GM19099 (cell line): Measurements from ENCODE around the gene APOC1.
"Not testable (repeated sequence)": the region's sequence is repeated elsewhere in the genome, so short reads cannot be mapped to it uniquely, and the experiment has no call there.

Source experiments
- POLR2A ChIP-seq: IDR thresholded peaks from 3 replicates; pipeline ENCODE4 v1.6.1; 2011; ENCODE audit warnings: low read depth; ENCODE audit not compliant: insufficient read length; ENCODE audit errors: extremely low read depth

APOC1 gene

DNA sequence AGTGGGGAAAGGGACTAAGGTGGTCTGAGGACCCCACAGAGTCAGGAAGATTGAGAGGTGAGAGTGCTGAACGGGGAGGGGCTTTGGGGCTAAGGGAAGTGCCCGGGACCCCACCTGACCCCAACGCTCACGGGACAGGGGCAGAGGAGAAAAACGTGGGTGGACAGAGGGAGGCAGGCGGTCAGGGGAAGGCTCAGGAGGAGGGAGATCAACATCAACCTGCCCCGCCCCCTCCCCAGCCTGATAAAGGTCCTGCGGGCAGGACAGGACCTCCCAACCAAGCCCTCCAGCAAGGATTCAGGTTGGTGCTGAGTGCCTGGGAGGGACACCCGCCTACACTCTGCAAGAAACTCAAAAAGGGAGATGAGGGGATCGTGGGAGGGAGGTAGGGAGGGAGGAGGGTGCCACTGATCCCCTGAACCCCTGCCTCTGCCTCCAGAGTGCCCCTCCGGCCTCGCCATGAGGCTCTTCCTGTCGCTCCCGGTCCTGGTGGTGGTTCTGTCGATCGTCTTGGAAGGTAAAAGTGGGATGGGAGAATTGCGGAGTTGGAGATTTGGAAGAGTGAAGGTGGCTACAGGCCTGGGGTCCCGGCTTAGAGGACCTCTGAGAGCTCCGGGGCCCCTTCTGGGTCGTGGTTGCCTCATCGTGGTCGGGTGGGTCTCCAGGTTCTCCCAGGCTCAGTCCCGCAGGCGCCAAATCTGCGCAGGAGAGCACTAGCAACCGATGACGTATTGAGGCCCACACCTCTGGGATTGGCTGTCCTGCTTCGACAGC lies at the start of gene APOC1:
Gene APOC1, plus strand, starts transcription at position 176 of the 774 bp plus-strand sequence. Its CDS starts 284 bp downstream, at position 460.
- TF ChIP-seq POLR2A: not testable (repeated sequence)

DNA sequence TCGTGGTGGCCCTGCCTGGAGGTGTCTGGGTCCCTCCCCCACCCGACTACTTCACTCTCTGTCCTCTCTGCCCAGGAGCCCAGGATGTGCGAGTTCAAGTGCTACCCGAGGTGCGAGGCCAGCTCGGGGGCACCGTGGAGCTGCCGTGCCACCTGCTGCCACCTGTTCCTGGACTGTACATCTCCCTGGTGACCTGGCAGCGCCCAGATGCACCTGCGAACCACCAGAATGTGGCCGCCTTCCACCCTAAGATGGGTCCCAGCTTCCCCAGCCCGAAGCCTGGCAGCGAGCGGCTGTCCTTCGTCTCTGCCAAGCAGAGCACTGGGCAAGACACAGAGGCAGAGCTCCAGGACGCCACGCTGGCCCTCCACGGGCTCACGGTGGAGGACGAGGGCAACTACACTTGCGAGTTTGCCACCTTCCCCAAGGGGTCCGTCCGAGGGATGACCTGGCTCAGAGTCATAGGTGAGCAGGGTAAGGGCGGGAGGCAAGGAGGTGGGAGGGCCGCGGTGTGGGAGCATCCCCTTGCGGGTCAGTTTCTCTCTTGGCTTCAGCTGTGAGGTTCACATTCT lies 49.1 kb upstream of the APOC1 start:
- TF ChIP-seq POLR2A: no peak

GRCh38 chr19:44866664-44867063 lies 47.7 kb upstream of the APOC1 start:
- no peak for TF ChIP-seq POLR2A

DNA sequence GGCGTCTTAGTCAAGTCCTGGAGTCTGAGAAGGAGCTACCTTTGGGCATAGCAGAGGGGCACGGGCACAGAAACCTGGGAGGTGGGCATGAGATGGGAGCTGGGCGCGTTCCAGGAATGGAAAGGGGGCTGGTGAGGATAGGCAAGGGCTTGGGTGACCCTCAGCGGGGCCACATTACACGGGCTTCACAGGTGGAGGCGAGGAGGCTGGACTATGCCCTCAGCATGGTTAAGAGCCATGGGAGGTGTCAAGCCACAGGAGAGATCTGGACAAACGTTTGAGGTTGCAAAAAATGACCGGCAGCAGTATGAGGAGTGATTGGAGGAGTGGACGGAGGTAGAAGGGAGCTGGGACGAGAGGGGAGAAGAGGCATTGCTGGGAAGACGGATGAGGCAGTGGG lies 46.8 kb upstream of the APOC1 start:
- TF ChIP-seq POLR2A: no peak

DNA sequence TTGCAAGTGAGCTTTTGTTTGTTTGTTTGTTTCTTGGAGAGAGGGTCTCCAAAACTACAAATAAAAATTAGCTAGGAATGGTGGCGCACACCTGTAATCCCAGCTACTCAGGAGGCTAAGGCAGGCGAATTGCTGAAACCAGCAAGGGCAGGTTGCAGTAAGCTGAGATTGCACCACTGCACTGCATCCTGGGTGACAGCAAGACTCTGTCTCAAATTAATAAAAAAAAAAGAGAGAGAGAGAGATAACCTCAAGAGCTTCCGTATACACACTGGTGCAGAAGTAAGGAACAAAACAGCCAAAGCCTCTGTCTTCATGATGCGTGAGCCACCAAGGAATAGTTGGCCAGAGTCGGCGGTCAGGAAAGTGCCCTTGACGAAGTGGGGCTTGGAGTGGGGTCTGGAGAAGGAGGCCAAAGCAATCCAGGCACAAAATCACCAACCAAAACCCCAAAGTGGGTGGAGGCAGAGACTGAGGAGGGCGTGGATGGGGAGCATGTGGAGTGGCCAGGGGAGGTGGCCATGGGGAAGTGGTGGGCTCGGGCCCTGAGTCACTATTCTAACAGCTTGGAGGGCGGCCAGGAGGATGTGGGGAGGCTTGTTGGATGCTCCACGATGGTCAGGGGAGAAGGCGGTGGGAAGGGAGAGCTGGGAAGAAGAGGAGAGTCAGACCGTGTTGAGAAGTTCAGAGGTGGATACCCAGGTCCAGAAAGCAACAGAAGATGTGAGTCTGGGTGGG lies 44.5 kb upstream of the APOC1 start:
- TF ChIP-seq POLR2A: no peak

- TF ChIP-seq POLR2A: no peak
Measured at GRCh38 chr19:44871809-44872208, 42.6 kb upstream of the APOC1 start.

DNA sequence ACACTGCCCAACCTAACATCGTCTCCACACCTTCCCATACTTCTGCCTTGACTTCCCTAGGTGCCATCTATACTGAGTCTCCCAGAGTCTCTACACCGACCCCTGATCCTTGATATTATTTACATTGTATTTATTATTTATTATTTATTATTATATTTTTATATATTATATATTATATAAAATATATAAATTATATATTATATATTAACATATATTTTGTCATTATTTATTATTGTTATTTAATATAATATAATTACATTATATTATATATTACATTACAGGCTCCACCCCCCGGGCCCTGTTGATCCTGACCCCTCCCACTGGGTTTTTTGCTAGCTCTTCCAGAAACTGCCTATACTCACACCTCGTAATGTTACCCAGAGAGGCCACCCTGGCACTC lies 41.7 kb upstream of the APOC1 start:
- no peak for TF ChIP-seq POLR2A

DNA sequence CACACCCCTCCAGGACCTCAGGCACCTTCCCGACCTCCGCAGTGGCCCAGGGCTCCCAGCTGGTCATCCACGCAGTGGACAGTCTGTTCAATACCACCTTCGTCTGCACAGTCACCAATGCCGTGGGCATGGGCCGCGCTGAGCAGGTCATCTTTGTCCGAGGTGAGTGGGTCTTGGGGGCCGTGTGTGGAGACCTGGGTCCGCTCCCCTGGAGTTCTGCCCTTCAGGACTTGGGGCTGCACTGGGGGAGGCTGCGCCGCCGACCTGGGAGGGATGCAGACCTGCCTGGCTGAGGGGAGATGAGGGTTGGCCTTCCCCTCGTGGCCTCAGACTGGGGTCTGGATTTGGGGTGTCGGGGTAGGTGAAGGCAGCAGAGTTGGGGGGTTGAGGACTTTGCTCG lies 40.1 kb upstream of the APOC1 start:
- TF ChIP-seq POLR2A: no peak

DNA sequence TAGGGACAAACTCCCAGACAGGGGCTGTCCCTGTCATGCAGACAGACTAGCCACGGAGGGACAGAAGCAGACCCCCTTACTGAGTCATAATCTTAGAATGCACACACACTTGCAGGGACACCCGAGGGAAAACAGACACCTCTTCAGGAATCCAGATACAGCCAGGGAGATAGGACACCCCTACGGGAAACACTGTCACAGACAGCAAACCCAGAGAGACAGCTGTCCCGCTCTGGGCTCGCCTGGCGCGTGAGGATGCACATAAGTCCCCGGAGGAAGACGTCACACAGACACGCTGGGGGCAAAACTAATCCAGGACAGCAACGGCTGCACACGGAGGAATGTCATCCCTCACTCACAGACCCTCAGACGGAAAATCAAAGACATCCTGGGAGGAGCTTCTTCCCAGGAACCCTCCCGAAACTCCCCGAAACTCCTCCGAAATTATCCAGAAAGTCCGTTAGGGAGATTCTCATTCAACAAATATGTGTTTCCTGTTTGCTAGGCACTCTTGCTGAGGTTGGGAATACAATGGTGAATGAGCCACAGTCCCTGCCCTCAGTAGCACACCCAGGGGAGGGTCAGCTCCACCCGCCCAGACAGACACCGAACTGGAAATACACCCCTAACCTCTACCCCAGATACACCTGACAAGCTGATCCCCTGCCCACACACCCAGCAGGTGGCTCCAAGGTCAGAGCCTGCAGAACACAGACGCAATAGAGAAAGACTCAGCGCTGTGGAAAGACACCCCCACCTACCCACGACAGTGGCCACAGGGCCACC lies 38.5 kb upstream of the APOC1 start:
- no peak for TF ChIP-seq POLR2A

DNA sequence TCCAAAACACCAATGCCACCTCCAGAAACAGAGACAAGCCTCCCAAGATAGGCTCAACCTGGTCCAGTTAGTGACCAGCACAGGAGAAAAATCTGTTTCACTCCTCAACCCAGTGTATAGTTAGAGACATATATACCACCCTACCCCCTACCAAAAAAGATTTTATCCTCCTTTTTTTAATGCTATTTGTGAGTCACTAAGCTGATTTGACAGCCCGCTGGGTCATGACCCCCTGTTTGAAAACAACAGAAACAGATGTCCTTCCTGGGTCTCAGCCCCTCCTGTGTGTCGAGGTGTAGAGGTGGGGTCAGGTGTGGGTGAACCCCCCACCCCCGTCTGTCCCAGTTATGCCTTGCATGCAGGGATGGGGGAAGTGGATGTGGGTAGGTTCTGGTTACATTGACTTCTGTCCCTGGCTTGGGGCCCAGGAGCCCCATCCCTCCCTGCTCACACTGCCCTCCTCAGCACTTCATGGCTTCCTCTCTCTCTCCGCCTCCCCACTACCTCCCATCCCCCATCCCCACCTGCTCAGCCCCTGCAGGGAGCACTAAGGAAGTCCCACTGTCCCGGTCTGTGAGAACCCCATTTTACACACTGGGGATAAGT lies 37.4 kb upstream of the APOC1 start:
- no peak for TF ChIP-seq POLR2A

DNA sequence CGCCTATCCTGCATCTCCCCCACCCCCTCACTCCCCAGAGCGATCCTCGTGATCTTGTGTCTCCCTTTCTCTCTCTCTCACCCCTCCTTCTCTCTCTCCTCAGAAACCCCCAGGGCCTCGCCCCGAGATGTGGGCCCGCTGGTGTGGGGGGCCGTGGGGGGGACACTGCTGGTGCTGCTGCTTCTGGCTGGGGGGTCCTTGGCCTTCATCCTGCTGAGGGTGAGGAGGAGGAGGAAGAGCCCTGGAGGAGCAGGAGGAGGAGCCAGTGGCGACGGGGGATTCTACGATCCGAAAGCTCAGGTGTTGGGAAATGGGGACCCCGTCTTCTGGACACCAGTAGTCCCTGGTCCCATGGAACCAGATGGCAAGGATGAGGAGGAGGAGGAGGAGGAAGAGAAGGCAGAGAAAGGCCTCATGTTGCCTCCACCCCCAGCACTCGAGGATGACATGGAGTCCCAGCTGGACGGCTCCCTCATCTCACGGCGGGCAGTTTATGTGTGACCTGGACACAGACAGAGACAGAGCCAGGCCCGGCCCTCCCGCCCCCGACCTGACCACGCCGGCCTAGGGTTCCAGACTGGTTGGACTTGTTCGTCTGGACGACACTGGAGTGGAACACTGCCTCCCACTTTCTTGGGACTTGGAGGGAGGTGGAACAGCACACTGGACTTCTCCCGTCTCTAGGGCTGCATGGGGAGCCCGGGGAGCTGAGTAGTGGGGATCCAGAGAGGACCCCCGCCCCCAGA lies 36.1 kb upstream of the APOC1 start:
- TF ChIP-seq POLR2A: no peak

- TF ChIP-seq POLR2A: no peak
Measured at GRCh38 chr19:44879309-44880065, 34.9 kb upstream of the APOC1 start.

DNA sequence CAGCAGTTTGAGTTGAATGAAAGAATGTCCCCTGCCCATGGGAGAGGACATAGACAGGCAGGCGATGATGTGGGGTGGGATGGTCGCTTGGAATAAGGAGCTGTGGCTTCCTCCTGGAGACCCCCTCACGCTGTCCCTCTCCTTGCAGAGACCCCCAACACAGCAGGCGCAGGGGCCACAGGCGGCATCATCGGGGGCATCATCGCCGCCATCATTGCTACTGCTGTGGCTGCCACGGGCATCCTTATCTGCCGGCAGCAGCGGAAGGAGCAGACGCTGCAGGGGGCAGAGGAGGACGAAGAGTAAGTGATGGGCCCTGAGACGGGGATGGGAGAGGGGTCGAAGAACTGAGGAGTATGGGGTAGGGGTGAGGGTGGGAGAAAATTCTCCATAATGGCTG lies 32.3 kb upstream of the APOC1 start:
- no peak for TF ChIP-seq POLR2A

GRCh38 chr19:44883922-44884321 lies 30.5 kb upstream of the APOC1 start:
- TF ChIP-seq POLR2A: no peak

DNA sequence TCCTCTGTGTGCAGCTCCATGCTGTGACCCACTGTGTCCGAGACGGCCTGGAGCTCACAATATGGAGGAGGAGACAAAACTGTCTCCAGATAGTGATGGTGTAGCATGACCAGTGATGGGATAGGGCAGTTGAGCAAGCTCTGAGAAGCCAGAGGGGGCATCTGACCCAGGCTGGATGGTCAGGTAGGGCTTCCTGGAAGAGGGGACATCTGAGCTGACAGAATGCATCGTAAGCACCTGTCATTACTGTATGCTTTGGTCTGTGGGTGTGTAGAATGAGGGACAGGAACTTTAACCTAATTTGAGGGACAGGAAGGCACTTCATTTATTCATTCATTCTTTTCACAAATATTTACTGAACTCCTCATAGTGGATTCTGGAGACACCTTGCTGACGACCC lies 29.8 kb upstream of the APOC1 start:
- no peak for TF ChIP-seq POLR2A
